PC-9 (cell line): Measurements from ENCODE around the gene CIITA. TPM values are rescaled to one million over a fixed set of nuclear protein-coding genes. Genes with fewer than 3 reads are reported as not detected.

ENCODE experiments used
- BruUV-seq: library from RNA; stranded (reverse); fragments of 400-500 nt; replicated peaks from 2 replicates; lab custom pipeline; 2021; lab: Mats Ljungman, UMichigan
- CTCF ChIA-PET: fragments of 300-600 bp; sonication (Branson Sonifier 250); formaldehyde crosslinking; loops from one replicate; lab custom pipeline; 2022; ENCODE audit warnings: antibody characterized with exemption; lab: Charles Lee
- POLR2A ChIA-PET: fragments of 300-600 bp; sonication (Branson Sonifier 250); formaldehyde crosslinking; loops from one replicate; lab custom pipeline; 2022; ENCODE audit warnings: antibody characterized with exemption; ENCODE audit not compliant: unreplicated experiment; lab: Charles Lee
- DNase-seq, 2 experiments: peaks; one replicate each; pipeline versions ENCODE4 v3.0.0 to v3.0.0-alpha.2; 2015 to 2022; ENCODE audit warnings: mixed read lengths in 1 of 2
- H2AFZ ChIP-seq: fragments of 200-600 bp; sonication (generic); 2 replicates; pipeline ENCODE4 v1.8.1; 2017; ENCODE audit warnings: antibody characterized with exemption
- H3F3A ChIP-seq: fragments of 200-600 bp; sonication (generic); 2 replicates; pipeline ENCODE4 v1.8.1; 2017; ENCODE audit warnings: antibody characterized with exemption, mild to moderate bottlenecking, low read depth; ENCODE audit not compliant: insufficient read depth
- H3K27ac ChIP-seq: fragments of 200-600 bp; sonication (generic); 2 replicates; pipeline ENCODE4 v1.6.1; 2016; ENCODE audit warnings: mixed run types
- H3K27me3 ChIP-seq: fragments of 200-600 bp; sonication (generic); 2 replicates; pipeline ENCODE4 v1.6.1; 2016; ENCODE audit warnings: low read depth, mixed run types; ENCODE audit not compliant: insufficient read depth
- H3K36me3 ChIP-seq: fragments of 200-600 bp; sonication (generic); 2 replicates; pipeline ENCODE4 v1.6.1; 2016; ENCODE audit warnings: low read depth, mixed run types
- H3K4me1 ChIP-seq: fragments of 200-600 bp; sonication (generic); replicated peaks from 2 replicates; pipeline ENCODE4 v1.6.1; 2016; ENCODE audit warnings: mixed run types; ENCODE audit not compliant: insufficient read depth
- H3K4me2 ChIP-seq: fragments of 200-600 bp; sonication (generic); 2 replicates; pipeline ENCODE4 v1.6.1; 2017; ENCODE audit warnings: mixed run types
- H3K4me3 ChIP-seq: fragments of 200-600 bp; sonication (generic); 2 replicates; pipeline ENCODE4 v1.6.1; 2016; ENCODE audit warnings: mixed run types
- H3K79me2 ChIP-seq: fragments of 200-600 bp; sonication (generic); 2 replicates; pipeline ENCODE4 v1.6.1; 2017; ENCODE audit warnings: low read depth, mixed run types
- H3K9me2 ChIP-seq: fragments of 200-600 bp; sonication (generic); 2 replicates; pipeline ENCODE4 v1.8.1; 2017; ENCODE audit warnings: mild to moderate bottlenecking; ENCODE audit not compliant: insufficient read depth
- H3K9me3 ChIP-seq: fragments of 200-600 bp; sonication (generic); 2 replicates; pipeline ENCODE4 v1.8.1; 2016; ENCODE audit warnings: low read depth; ENCODE audit not compliant: insufficient read depth
- H4K20me1 ChIP-seq: fragments of 200-600 bp; sonication (generic); 2 replicates; pipeline ENCODE4 v1.8.1; 2017; ENCODE audit not compliant: insufficient read depth
- EZH2 ChIP-seq: fragments of 200-600 bp; sonication (generic); IDR thresholded peaks from 2 replicates; pipeline ENCODE4 v1.8.0; 2017; ENCODE audit warnings: antibody characterized with exemption, low read depth
- intact Hi-C: fragments of 100-400 bp; cut with micrococcal nuclease; formaldehyde crosslinking; loops from one replicate; pipeline ENCODE4 v1.10.0; 2022; ENCODE audit not compliant: unreplicated experiment
- total RNA-seq: library from RNA; stranded (reverse); gene quantifications from 2 replicates; pipeline ENCODE4 v1.2.3, GENCODE V29; 2021
- TF ChIP-seq, protein P1 (sequence below): fragments of 200-600 bp; sonication (generic); conservative IDR thresholded peaks from 2 replicates; pipeline ENCODE4 v1.6.1; 2017; ENCODE audit warnings: mixed run types, antibody characterized with exemption, mild to moderate bottlenecking, moderate library complexity

CIITA gene
- total RNA-seq, 1 experiment from 2014 or later: 1.7 TPM

DNA sequence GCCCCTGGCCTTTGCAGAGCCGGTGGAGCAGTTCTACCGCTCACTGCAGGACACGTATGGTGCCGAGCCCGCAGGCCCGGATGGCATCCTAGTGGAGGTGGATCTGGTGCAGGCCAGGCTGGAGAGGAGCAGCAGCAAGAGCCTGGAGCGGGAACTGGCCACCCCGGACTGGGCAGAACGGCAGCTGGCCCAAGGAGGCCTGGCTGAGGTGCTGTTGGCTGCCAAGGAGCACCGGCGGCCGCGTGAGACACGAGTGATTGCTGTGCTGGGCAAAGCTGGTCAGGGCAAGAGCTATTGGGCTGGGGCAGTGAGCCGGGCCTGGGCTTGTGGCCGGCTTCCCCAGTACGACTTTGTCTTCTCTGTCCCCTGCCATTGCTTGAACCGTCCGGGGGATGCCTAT, 29.5 kb downstream of the CIITA start:
- no peak for DNase-seq
- intact Hi-C loops: no loop called here

DNA sequence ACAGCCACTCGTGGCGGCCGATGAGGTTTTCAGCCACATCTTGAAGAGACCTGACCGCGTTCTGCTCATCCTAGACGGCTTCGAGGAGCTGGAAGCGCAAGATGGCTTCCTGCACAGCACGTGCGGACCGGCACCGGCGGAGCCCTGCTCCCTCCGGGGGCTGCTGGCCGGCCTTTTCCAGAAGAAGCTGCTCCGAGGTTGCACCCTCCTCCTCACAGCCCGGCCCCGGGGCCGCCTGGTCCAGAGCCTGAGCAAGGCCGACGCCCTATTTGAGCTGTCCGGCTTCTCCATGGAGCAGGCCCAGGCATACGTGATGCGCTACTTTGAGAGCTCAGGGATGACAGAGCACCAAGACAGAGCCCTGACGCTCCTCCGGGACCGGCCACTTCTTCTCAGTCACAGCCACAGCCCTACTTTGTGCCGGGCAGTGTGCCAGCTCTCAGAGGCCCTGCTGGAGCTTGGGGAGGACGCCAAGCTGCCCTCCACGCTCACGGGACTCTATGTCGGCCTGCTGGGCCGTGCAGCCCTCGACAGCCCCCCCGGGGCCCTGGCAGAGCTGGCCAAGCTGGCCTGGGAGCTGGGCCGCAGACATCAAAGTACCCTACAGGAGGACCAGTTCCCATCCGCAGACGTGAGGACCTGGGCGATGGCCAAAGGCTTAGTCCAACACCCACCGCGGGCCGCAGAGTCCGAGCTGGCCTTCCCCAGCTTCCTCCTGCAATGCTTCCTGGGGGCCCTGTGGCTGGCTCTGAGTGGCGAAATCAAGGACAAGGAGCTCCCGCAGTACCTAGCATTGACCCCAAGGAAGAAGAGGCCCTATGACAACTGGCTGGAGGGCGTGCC, 30.1 kb downstream of the CIITA start:
- no TSS peak for BruUV-seq
- POLR2A ChIA-PET: no interaction called here

More for the DNA sequence above, 29.5 kb downstream of the CIITA start:
- no peaks in the 10 kb centered on the region for H3F3A ChIP-seq
- no peaks in the 10 kb centered on the region for H3K79me2 ChIP-seq
- H3K27me3 ChIP-seq: peaks cover 23% of the 10 kb centered on the region; the same call in 1 of the 2 replicates
- no peak overlapping the region for H3K27ac ChIP-seq
- ChIA-PET POLR2A (no interaction called here), CTCF (no interaction called here)
- no peak overlapping the region for H3K4me2 ChIP-seq
- no peaks in the 10 kb centered on the region for H3K9me3 ChIP-seq
- H3K36me3 ChIP-seq: no peaks in the 10 kb centered on the region
- H3K9me2 ChIP-seq: no peaks in the 10 kb centered on the region
- TF ChIP-seq, protein P1, sequence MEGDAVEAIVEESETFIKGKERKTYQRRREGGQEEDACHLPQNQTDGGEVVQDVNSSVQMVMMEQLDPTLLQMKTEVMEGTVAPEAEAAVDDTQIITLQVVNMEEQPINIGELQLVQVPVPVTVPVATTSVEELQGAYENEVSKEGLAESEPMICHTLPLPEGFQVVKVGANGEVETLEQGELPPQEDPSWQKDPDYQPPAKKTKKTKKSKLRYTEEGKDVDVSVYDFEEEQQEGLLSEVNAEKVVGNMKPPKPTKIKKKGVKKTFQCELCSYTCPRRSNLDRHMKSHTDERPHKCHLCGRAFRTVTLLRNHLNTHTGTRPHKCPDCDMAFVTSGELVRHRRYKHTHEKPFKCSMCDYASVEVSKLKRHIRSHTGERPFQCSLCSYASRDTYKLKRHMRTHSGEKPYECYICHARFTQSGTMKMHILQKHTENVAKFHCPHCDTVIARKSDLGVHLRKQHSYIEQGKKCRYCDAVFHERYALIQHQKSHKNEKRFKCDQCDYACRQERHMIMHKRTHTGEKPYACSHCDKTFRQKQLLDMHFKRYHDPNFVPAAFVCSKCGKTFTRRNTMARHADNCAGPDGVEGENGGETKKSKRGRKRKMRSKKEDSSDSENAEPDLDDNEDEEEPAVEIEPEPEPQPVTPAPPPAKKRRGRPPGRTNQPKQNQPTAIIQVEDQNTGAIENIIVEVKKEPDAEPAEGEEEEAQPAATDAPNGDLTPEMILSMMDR: no peak
- TF ChIP-seq EZH2: no peak
- no TSS peak for BruUV-seq
- no peaks in the 10 kb centered on the region for H3K4me1 ChIP-seq
- H2AFZ ChIP-seq: no peak overlapping the region
- no peaks in the 10 kb centered on the region for H4K20me1 ChIP-seq
- H3K4me3 ChIP-seq: no peak overlapping the region

DNA sequence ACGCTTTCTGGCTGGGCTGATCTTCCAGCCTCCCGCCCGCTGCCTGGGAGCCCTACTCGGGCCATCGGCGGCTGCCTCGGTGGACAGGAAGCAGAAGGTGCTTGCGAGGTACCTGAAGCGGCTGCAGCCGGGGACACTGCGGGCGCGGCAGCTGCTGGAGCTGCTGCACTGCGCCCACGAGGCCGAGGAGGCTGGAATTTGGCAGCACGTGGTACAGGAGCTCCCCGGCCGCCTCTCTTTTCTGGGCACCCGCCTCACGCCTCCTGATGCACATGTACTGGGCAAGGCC, 30.7 kb downstream of the CIITA start:
- no peaks in the 10 kb centered on the region for H3K36me3 ChIP-seq
- BruUV-seq: no TSS peak
- no peak overlapping the region for H3K4me2 ChIP-seq
- H3K9me2 ChIP-seq: no peaks in the 10 kb centered on the region
- intact Hi-C loops: no loop called here
- H2AFZ ChIP-seq: no peak overlapping the region
- no peaks in the 10 kb centered on the region for H3K4me1 ChIP-seq
- no peaks in the 10 kb centered on the region for H4K20me1 ChIP-seq
- ChIA-PET POLR2A (no interaction called here), CTCF (no interaction called here)
- no peak overlapping the region for H3K4me3 ChIP-seq
- no peak overlapping the region for H3K27ac ChIP-seq
- no peaks in the 10 kb centered on the region for H3K9me3 ChIP-seq
- peaks cover 17% of the 10 kb centered on the region; the same call in 1 of the 2 replicates for H3K27me3 ChIP-seq
- no peaks in the 10 kb centered on the region for H3K79me2 ChIP-seq
- H3F3A ChIP-seq: no peaks in the 10 kb centered on the region
- DNase-seq: no peak
- no peak for TF ChIP-seq EZH2
- TF ChIP-seq, protein P1: no peak

More for the DNA sequence above, 30.1 kb downstream of the CIITA start:
- CTCF ChIA-PET: interaction anchor here (0.5 kb wide), 1 partner anchor 651 kb away, joined by 3 read pairs; no protein-coding TSS in a partner anchor
- Histone ChIP-seq H3K79me2 (no peaks in the 10 kb centered on the region), H4K20me1 (no peaks in the 10 kb centered on the region), H2AFZ (no peak overlapping the region), H3K9me3 (no peaks in the 10 kb centered on the region), H3K27ac (no peak overlapping the region), H3F3A (no peaks in the 10 kb centered on the region), H3K27me3 (peaks cover 22% of the 10 kb centered on the region; the same call in 1 of the 2 replicates), H3K36me3 (no peaks in the 10 kb centered on the region), H3K4me2 (no peak overlapping the region), H3K4me1 (no peaks in the 10 kb centered on the region), H3K9me2 (no peaks in the 10 kb centered on the region), H3K4me3 (no peak overlapping the region)
- intact Hi-C loops: no loop called here
- no peak for DNase-seq
- no peak for TF ChIP-seq EZH2
- TF ChIP-seq, protein P1: no peak
